Activated naive CD8-positive, alpha-beta T cell (primary cell): ENCODE measurements around the gene ADAM15.

ENCODE experiments used
- H3K27ac Mint-ChIP-seq: one replicate; pipeline ENCODE4 v1.8.0; 2021; ENCODE audit warnings: mixed read lengths
- H3K27me3 Mint-ChIP-seq: one replicate; pipeline ENCODE4 v1.8.0; 2021; ENCODE audit warnings: mixed read lengths
- H3K36me3 Mint-ChIP-seq: one replicate; pipeline ENCODE4 v1.8.0; 2021; ENCODE audit warnings: mixed read lengths
- H3K4me1 Mint-ChIP-seq: one replicate; pipeline ENCODE4 v1.8.0; 2021; ENCODE audit warnings: low read depth, mixed read lengths
- H3K4me3 Mint-ChIP-seq: one replicate; pipeline ENCODE4 v1.8.0; 2021; ENCODE audit warnings: mild to moderate bottlenecking, mixed read lengths
- H3K9me3 Mint-ChIP-seq: one replicate; pipeline ENCODE4 v1.8.0; 2021; ENCODE audit warnings: low read depth, mixed read lengths

The ADAM15 gene

GRCh38 chr1:155108296-155108695, 57.2 kb downstream of the ADAM15 start:
- Mint-ChIP-seq H3K4me3 (no peak overlapping the region), H3K27me3 (no peaks in the 10 kb centered on the region), H3K27ac (no peak overlapping the region), H3K4me1 (no peaks in the 10 kb centered on the region), H3K36me3 (no peaks in the 10 kb centered on the region), H3K9me3 (no peaks in the 10 kb centered on the region)

- Mint-ChIP-seq H3K9me3 (no peaks in the 10 kb centered on the region), H3K4me1 (no peaks in the 10 kb centered on the region)
Measured at GRCh38 chr1:155110381-155110780, 59.3 kb downstream of the ADAM15 start.

GRCh38 chr1:155110826-155111225, 59.7 kb downstream of the ADAM15 start:
- Mint-ChIP-seq H3K4me1 (no peaks in the 10 kb centered on the region), H3K4me3 (no peak overlapping the region), H3K27me3 (no peaks in the 10 kb centered on the region), H3K9me3 (no peaks in the 10 kb centered on the region), H3K36me3 (no peaks in the 10 kb centered on the region), H3K27ac (no peak overlapping the region)

More at GRCh38 chr1:155110381-155110780, 59.3 kb downstream of the ADAM15 start:
- H3K27ac Mint-ChIP-seq = no peak overlapping the region
- H3K36me3 Mint-ChIP-seq = no peaks in the 10 kb centered on the region
- H3K27me3 Mint-ChIP-seq = no peaks in the 10 kb centered on the region
- no peak overlapping the region for H3K4me3 Mint-ChIP-seq
